Measurements from ENCODE around the gene ACYP2.
"Not testable (repeated sequence)": the region's sequence is repeated elsewhere in the genome, so short reads cannot be mapped to it uniquely, and the experiment has no call there.

Gene ACYP2

GRCh38 chr2:54115284-54116137 lies at the start of gene ACYP2:
TSS of gene ACYP2 (plus strand) at chr2:54115615.
- DNase-seq: peak; percentile 92

GRCh38 chr2:54065891-54066290 lies 49.5 kb upstream of the ACYP2 start:
- DNase-seq: no peak

- no peak for DNase-seq
These were observed 47.5 kb upstream of the ACYP2 start for GRCh38 chr2:54067851-54068375.

- not testable (repeated sequence) for DNase-seq
These were observed 42.9 kb upstream of the ACYP2 start for GRCh38 chr2:54072483-54072882.

GRCh38 chr2:54073796-54074195 lies 41.6 kb upstream of the ACYP2 start:
- DNase-seq: no peak

- DNase-seq: no peak
These were observed 40.6 kb upstream of the ACYP2 start for GRCh38 chr2:54074606-54075341.

GRCh38 chr2:54076586-54076985 lies 38.8 kb upstream of the ACYP2 start:
- no peak for DNase-seq

- DNase-seq: no peak
These were observed 38.1 kb upstream of the ACYP2 start for GRCh38 chr2:54077088-54077900.

GRCh38 chr2:54079331-54079730 lies 36.1 kb upstream of the ACYP2 start:
- no peak for DNase-seq

GRCh38 chr2:54081574-54081973 lies 33.8 kb upstream of the ACYP2 start:
- no peak for DNase-seq

GRCh38 chr2:54083021-54083420 lies 32.4 kb upstream of the ACYP2 start:
- no peak for DNase-seq

- DNase-seq: no peak
These were observed 32.0 kb upstream of the ACYP2 start for GRCh38 chr2:54083445-54083844.

- no peak for DNase-seq
These were observed 30.8 kb upstream of the ACYP2 start for GRCh38 chr2:54084600-54084999.

GRCh38 chr2:54085069-54085468 lies 30.3 kb upstream of the ACYP2 start:
- DNase-seq: no peak

GRCh38 chr2:54086157-54086556 lies 29.3 kb upstream of the ACYP2 start:
- no peak for DNase-seq

GRCh38 chr2:54088191-54088634 lies 27.2 kb upstream of the ACYP2 start:
- no peak for DNase-seq

GRCh38 chr2:54088719-54089118 lies 26.7 kb upstream of the ACYP2 start:
- DNase-seq: no peak

- DNase-seq: no peak
These were observed 24.8 kb upstream of the ACYP2 start for GRCh38 chr2:54090521-54091117.

GRCh38 chr2:54092940-54093339 lies 22.5 kb upstream of the ACYP2 start:
- no peak for DNase-seq

GRCh38 chr2:54095406-54095805 lies 20.0 kb upstream of the ACYP2 start:
- not testable (repeated sequence) for DNase-seq

GRCh38 chr2:54096141-54096540 lies 19.3 kb upstream of the ACYP2 start:
- not testable (repeated sequence) for DNase-seq

- no peak for DNase-seq
These were observed 18.3 kb upstream of the ACYP2 start for GRCh38 chr2:54097124-54097523.

- DNase-seq: no peak
These were observed 16.0 kb upstream of the ACYP2 start for GRCh38 chr2:54099370-54099769.

Measured in NCI-H1105 (cell line).